GM12864 (cell line): Measurements from ENCODE around the gene SLC66A2.

Experiments used
- DNase-seq: peaks from one replicate; pipeline ENCODE4 v3.0.0-alpha.2; 2011; ENCODE audit warnings: low read depth
- H3K4me3 ChIP-seq: 2 replicates; pipeline ENCODE4 v1.5.1; 2011; ENCODE audit warnings: mild to moderate bottlenecking, low read depth, low read length, control low read depth
- CTCF ChIP-seq: IDR thresholded peaks from 2 replicates; pipeline ENCODE4 v1.5.1; 2011; ENCODE audit warnings: low read depth, mild to moderate bottlenecking, moderate library complexity, low read length, control low read depth, inconsistent platforms; ENCODE audit errors: missing control alignments

Gene SLC66A2

GRCh38 chr18:79875931-79876461 lies 75.5 kb downstream of the SLC66A2 start:
- no peak overlapping the region for H3K4me3 ChIP-seq
- DNase-seq, result no peak
- no peak for TF ChIP-seq CTCF

GRCh38 chr18:79875531-79875919 lies 75.9 kb downstream of the SLC66A2 start:
- no peak overlapping the region for H3K4me3 ChIP-seq
- no peak for TF ChIP-seq CTCF
- DNase-seq, result no peak

- no peak for TF ChIP-seq CTCF
- DNase-seq, result no peak
- no peak overlapping the region for H3K4me3 ChIP-seq
Measured at GRCh38 chr18:79874553-79875530, 76.6 kb downstream of the SLC66A2 start.

GRCh38 chr18:79873449-79874110 lies 77.9 kb downstream of the SLC66A2 start:
- DNase-seq, result no peak
- TF ChIP-seq CTCF, result no peak
- H3K4me3 ChIP-seq, result no peak overlapping the region

GRCh38 chr18:79872527-79873444 lies 78.7 kb downstream of the SLC66A2 start:
- no peak for TF ChIP-seq CTCF
- DNase-seq, result no peak
- H3K4me3 ChIP-seq, result no peak overlapping the region

GRCh38 chr18:79871481-79872091 lies 79.9 kb downstream of the SLC66A2 start:
- H3K4me3 ChIP-seq, result no peak overlapping the region
- no peak for DNase-seq
- no peak for TF ChIP-seq CTCF
